HG02884 (cell line): Measurements from ENCODE around the gene CDK13.
"Not testable (repeated sequence)": the region's sequence is repeated elsewhere in the genome, so short reads cannot be mapped to it uniquely, and the experiment has no call there.

ENCODE experiments used
- ATAC-seq: cut with Tn5 transposase; IDR thresholded peaks from one replicate; pipeline ENCODE4 v1.9.1; 2021; ENCODE audit warnings: mild to moderate bottlenecking, moderate library complexity; ENCODE audit not compliant: unreplicated experiment

CDK13 gene

DNA sequence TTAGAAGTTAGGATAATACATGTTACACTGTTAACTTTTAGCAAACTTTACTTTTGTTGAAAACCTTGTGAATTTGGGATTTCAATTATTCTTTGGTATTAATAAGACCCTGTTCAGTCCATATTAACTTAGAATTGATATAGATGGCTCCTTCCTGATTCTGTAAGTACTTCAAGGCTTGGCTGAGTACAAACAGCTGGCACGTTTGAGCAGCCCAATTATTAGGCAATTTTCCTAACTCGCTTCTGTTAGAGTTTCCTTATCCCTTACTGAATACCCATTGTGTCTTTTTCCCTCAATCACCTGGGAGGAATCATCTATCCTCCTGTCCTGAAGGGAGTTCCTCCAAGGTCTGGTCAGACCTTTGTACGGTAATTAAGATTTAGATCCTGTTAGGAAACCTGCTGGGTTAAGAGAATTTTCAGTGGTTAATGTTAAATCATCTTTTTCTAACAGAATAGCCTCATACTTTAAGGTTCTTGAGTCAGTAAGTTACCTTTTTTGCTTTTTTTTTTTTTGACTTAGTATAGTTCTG lies 195.6 kb downstream of the CDK13 start:
- ATAC-seq = not testable (repeated sequence)

DNA sequence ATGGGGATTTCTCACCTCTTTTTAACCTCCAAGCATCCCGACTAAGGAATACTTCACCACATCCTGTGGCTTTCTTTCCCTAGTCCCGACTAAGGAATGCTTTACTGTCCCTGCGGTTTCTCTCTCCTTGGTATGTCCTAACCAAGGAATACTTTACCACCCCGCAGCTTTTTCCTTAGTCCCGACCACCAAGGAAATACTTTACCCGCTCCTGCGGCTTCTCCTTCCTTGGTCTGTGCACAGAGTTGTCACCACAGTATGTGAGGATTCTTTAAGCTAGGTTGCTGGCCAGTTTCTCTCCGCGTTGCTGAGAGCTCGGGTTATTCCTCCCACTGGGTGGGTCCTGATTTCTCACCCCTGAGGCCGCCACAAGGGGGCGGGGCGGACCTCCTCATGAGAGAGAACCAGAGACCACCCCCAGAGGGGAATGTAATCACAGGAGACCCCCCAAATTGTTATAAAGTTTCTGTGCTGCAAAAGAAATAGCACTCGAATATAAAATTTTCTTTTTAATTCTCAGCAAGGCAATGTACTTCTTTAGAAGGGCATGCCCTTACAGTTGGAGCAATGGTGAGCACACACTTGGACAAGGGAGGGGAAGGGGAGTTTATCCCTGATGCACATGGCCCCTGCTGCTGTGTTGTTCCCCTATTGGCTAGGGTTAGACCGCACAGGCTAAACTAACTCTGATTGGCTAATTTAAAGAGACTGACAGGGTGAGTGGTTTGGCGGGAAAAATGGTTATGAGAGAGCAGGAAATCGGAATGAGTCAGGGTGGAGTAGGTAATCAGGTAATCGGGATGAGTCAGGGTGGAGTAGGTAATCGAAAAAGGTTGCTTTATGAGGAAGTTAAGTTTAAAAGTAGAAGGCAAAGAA lies 197.6 kb downstream of the CDK13 start:
- ATAC-seq = no peak

DNA sequence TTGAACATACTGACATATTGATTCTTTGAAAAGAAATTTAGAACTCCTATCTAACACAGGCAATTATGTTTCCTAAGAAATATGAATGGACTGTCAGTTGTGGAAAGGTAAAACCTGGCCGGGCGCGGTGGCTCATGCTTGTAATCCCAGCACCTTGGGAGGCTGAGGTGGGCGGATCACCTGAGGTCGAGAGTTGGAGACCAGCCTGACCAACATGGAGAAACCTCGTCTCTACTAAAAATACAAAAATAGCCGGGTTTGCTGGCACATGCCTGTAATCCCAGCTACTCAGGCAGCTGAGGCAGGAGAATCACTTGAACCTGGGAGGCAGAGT lies 198.2 kb downstream of the CDK13 start:
- ATAC-seq = not testable (repeated sequence)

DNA sequence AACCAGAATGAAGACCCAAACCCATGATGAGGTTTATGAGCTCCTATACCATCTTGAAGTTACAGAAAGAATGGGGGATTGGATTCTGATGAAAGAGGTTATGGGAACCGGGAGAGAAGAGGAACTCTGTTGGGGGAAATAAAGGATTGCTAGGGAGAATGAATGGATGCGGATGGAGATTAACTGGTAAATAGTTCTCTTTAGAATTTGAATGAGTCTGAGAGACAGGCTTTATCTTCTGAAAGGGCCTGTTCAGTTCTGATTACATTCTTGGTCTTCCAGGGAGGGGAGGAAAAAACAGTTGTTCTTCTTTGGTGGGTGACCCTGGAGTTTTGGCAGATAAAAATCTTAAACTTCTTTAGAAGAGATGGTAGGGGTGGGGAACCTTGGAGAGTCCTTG lies 198.6 kb downstream of the CDK13 start:
- ATAC-seq = no peak
